Measurements from ENCODE around the gene SHISA5. TPM values are rescaled to one million over a fixed set of nuclear protein-coding genes. Genes with fewer than 3 reads are reported as not detected.
A peak's percentile ranks its signal among the peaks of the same experiment; 100 is the strongest.

SHISA5 gene
- total and polyA plus RNA-seq, 2 experiments from 2014 or later = 146 to 166 TPM

GRCh38 chr3:48420561-48420960 is 83.4 kb downstream of the SHISA5 start (continued):
- no peak for TF ChIP-seq ZNF462 (CRISPR knock-in tag; IDR thresholded peaks at IDR 0.05)
- no peak for TF ChIP-seq ETS1 (IDR thresholded peaks at IDR 0.05)
- TF ChIP-seq CTCF (conservative IDR thresholded peaks at IDR 0.05; ENCODE audit: low read depth in 2 of 2) = no peak
- TF ChIP-seq STAT1 (IDR thresholded peaks at IDR 0.05; ENCODE audit: unreplicated experiment) = no peak

GRCh38 chr3:48419597-48419996 is 84.4 kb downstream of the SHISA5 start:
- Mint-ChIP-seq H3K4me1 (peaks cover 7% of the 10 kb centered on the region), H3K4me3 (no peak overlapping the region), H3K27ac (no peak overlapping the region), H3K9me3 (no peaks in the 10 kb centered on the region), H3K27me3 (ENCODE audit: insufficient read depth, low read depth, poor library complexity) (peaks cover 13% of the 10 kb centered on the region), H3K36me3 (ENCODE audit: low read depth) (peaks cover 70% of the 10 kb centered on the region)
- peaks cover 18% of the 10 kb centered on the region; the same call in 1 of the 2 replicates for H4K20me1 ChIP-seq (replicated peaks; ENCODE audit: insufficient read depth)
- H3F3A ChIP-seq (replicated peaks; ENCODE audit: low read depth) = no peaks in the 10 kb centered on the region; the same call in 1 of the 2 replicates
- H3K4me3 ChIP-seq = no peak overlapping the region
- no peak overlapping the region for H3K27ac ChIP-seq (ENCODE audit: low read depth)
- peaks cover 23% of the 10 kb centered on the region for H3K79me2 ChIP-seq (replicated peaks; ENCODE audit: insufficient read depth)
- H2AFZ ChIP-seq = no peak overlapping the region
- ATAC-seq (no peak), DNase-seq (ENCODE audit: low spot score) (no peak)
- TF ChIP-seq CTCF (conservative IDR thresholded peaks at IDR 0.05; ENCODE audit: low read depth in 2 of 2) = 0 out of 4 replicates have a peak, but pooled peaks of 1 of the 2 experiments have one; percentile 5
- TF ChIP-seq REST (IDR thresholded peaks at IDR 0.05; ENCODE audit: unreplicated experiment) = no peak
- H3K4me2 ChIP-seq = no peak overlapping the region
- H3K9me2 ChIP-seq (ENCODE audit: insufficient read depth) = no peaks in the 10 kb centered on the region
- H3K4me1 ChIP-seq (ENCODE audit: insufficient read depth) = no peaks in the 10 kb centered on the region
- H3K27me3 ChIP-seq (ENCODE audit: insufficient read depth) = no peaks in the 10 kb centered on the region
- H3K36me3 ChIP-seq (ENCODE audit: insufficient read depth) = peaks cover 11% of the 10 kb centered on the region; the same call in 1 of the 2 replicates

Measured in GM23338 (cell line).